ENCODE data around the gene ABHD16B.
A peak's percentile ranks its signal among the peaks of the same experiment; 100 is the strongest.
"Not testable (repeated sequence)": the region's sequence is repeated elsewhere in the genome, so short reads cannot be mapped to it uniquely, and the experiment has no call there.

ABHD16B gene

GRCh38 chr20:63863798-63864544, 2.7 kb downstream of the ABHD16B start:
- ChIA-PET POLR2A (ENCODE audit: low non-redundant PET) (interaction anchor here (0.6 to 2.5 kb wide), 8 partner anchors 10 to 117 kb away, joined by 3 to 10 read pairs (median 3); partner anchors contain the start of gene PRPF6), CTCF (interaction anchor here (0.6 to 2.4 kb wide), 11 partner anchors 9 to 1141 kb away, joined by 3 to 11 read pairs (median 4); partner anchors contain the start of gene LIME1)
- peak; percentile 78 for DNase-seq (ENCODE audit: low spot score)
- peak overlapping the region; percentile 96 for H3K27ac ChIP-seq
- TF ChIP-seq CTCF (conservative IDR thresholded peaks at IDR 0.05; ENCODE audit: low read depth) = peak; percentile 94

GRCh38 chr20:63864545-63864977, 3.3 kb downstream of the ABHD16B start:
- no peak for DNase-seq (ENCODE audit: low spot score)
- CTCF ChIA-PET = interaction anchor here (0.6 to 2.4 kb wide), 12 partner anchors 10 to 1142 kb away, joined by 3 to 11 read pairs (median 5); partner anchors contain the start of gene LIME1
- peak; percentile 44 for TF ChIP-seq CTCF (conservative IDR thresholded peaks at IDR 0.05; ENCODE audit: low read depth)
- POLR2A ChIA-PET (ENCODE audit: low non-redundant PET) = interaction anchor here (0.6 to 2.5 kb wide), 15 partner anchors 10 to 303 kb away, joined by 3 to 10 read pairs (median 3); partner anchors contain the start of gene PRPF6
- H3K27ac ChIP-seq = peak overlapping the region; percentile 96

GRCh38 chr20:63864978-63865640, 3.8 kb downstream of the ABHD16B start, which contains the start of gene TPD52L2:
Gene TPD52L2 (plus strand): TSS chr20:63865270. CDS start chr20:63865366, 96 bp downstream.
- no peak for TF ChIP-seq CTCF (conservative IDR thresholded peaks at IDR 0.05; ENCODE audit: low read depth)
- ChIA-PET CTCF (interaction anchor here (0.6 to 2.4 kb wide), 11 partner anchors 10 to 307 kb away, joined by 3 to 11 read pairs (median 5); partner anchors contain the start of genes LIME1 and SAMD10), POLR2A (ENCODE audit: low non-redundant PET) (interaction anchor here (0.5 to 2.5 kb wide), 22 partner anchors 9 to 330 kb away, joined by 3 to 10 read pairs (median 3); partner anchors contain the start of gene PRPF6)

GRCh38 chr20:63867042-63867441, 5.7 kb downstream of the ABHD16B start:
- DNase-seq (ENCODE audit: low spot score); POLR2A ChIA-PET (ENCODE audit: low non-redundant PET): not testable (repeated sequence)
- CTCF ChIA-PET = interaction anchor here (0.6 kb wide), 1 partner anchor 34 kb away, joined by 3 read pairs; no protein-coding TSS in a partner anchor
- H3K27ac ChIP-seq = peak overlapping the region; percentile 96

More at GRCh38 chr20:63864978-63865640, 3.8 kb downstream of the ABHD16B start, which contains the start of gene TPD52L2:
- DNase-seq (ENCODE audit: low spot score) = peak; percentile 100
- peak within 1 kb of the TSS; percentile 96 for H3K27ac ChIP-seq

- CTCF ChIA-PET = no interaction called here
- DNase-seq (ENCODE audit: low spot score) = no peak
- POLR2A ChIA-PET (ENCODE audit: low non-redundant PET) = interaction anchor here (0.7 kb wide), 1 partner anchor 311 kb away, joined by 3 read pairs; no protein-coding TSS in a partner anchor
- H3K27ac ChIP-seq = peak overlapping the region; percentile 34
- TF ChIP-seq CTCF (conservative IDR thresholded peaks at IDR 0.05; ENCODE audit: low read depth) = no peak
Measured at GRCh38 chr20:63868264-63868663, 7.0 kb downstream of the ABHD16B start.

- peak; percentile 87 for DNase-seq (ENCODE audit: low spot score)
- POLR2A ChIA-PET (ENCODE audit: low non-redundant PET) = interaction anchor here (1.1 to 1.4 kb wide), 2 partner anchors 9 to 19 kb away, joined by 4 to 8 read pairs; partner anchors contain the start of gene TPD52L2
- H3K27ac ChIP-seq = peak overlapping the region; percentile 92
- CTCF ChIA-PET = interaction anchor here (0.5 to 0.6 kb wide), 2 partner anchors 22 to 110 kb away, joined by 3 to 7 read pairs; no protein-coding TSS in a partner anchor
- no peak for TF ChIP-seq CTCF (conservative IDR thresholded peaks at IDR 0.05; ENCODE audit: low read depth)
Measured at GRCh38 chr20:63873477-63873971, 12.2 kb downstream of the ABHD16B start.

GRCh38 chr20:63874241-63874640, 12.9 kb downstream of the ABHD16B start:
- ChIA-PET CTCF (interaction anchor here (0.6 kb wide), 1 partner anchor 21 kb away, joined by 7 read pairs; no protein-coding TSS in a partner anchor), POLR2A (ENCODE audit: low non-redundant PET) (interaction anchor here (1.1 to 1.4 kb wide), 2 partner anchors 9 to 18 kb away, joined by 4 to 8 read pairs; partner anchors contain the start of gene TPD52L2)
- H3K27ac ChIP-seq = peak overlapping the region; percentile 92
- not testable (repeated sequence) for DNase-seq (ENCODE audit: low spot score)

All from RWPE1 (cell line).